HepG2 (cell line): Measurements from ENCODE around the gene MS4A18. TPM values are rescaled to one million over a fixed set of nuclear protein-coding genes. Genes with fewer than 3 reads are reported as not detected.

ENCODE experiments used
- ATAC-seq: fragments of 200-7000 bp; cut with Tn5 transposase; 3 replicates; pipeline ENCODE4 v1.9.1; 2020; ENCODE audit warnings: mild to moderate bottlenecking, moderate library complexity
- BruUV-seq: library from RNA; stranded (reverse); fragments of 400-500 nt; replicated peaks from 2 replicates; lab custom pipeline; 2021; lab: Mats Ljungman, UMichigan
- CTCF ChIA-PET: fragments of 300-600 bp; formaldehyde crosslinking; extraction: SDS; loops from one replicate; lab custom pipeline; 2021; ENCODE audit warnings: low total read pairs, inconsistent platforms, low intra/inter-chr PET ratio; lab: Yijun Ruan, JAX
- POLR2A ChIA-PET: fragments of 350-600 bp; sonication (Branson Sonifier 250); formaldehyde crosslinking; loops from one replicate; lab custom pipeline; 2020; ENCODE audit warnings: antibody characterized with exemption, inconsistent platforms; lab: Yijun Ruan, JAX
- DNase-seq: peaks from one replicate; pipeline ENCODE4 v3.0.0-alpha.2; 2015; ENCODE audit warnings: low spot score
- FAIRE-seq: peaks from 3 replicates; lab custom pipeline; 2011; peaks lifted over from hg19 to GRCh38; lab: Jason Lieb, UNC
- H2AFZ ChIP-seq: one replicate; pipeline ENCODE4 v1.6.1; 2011; ENCODE audit warnings: low read length, inconsistent platforms
- H3K27ac ChIP-seq: fragments of 300-600 bp; 3 replicates; pipeline ENCODE4 v1.8.0; 2011; ENCODE audit warnings: mixed run types, mild to moderate bottlenecking, mixed read lengths, low read length, inconsistent platforms; ENCODE audit not compliant: insufficient read depth; ENCODE audit errors: extremely low read length
- H3K27me3 ChIP-seq, 2 experiments: fragments of 200-600 bp in 1 of 2; 2 replicates in 1 of 2; 3 replicates in 1 of 2; pipeline versions ENCODE4 v1.6.0 to v1.8.0; 2011; ENCODE audit warnings: low read length in 2 of 2, mild to moderate bottlenecking in 2 of 2, moderate library complexity in 2 of 2, inconsistent platforms in 1 of 2; ENCODE audit not compliant: insufficient read depth in 2 of 2, control insufficient read depth in 1 of 2
- H3K36me3 ChIP-seq, 2 experiments: fragments of 200-600 bp in 1 of 2; replicated peaks in 1 of 2; 2 replicates in 1 of 2; 3 replicates in 1 of 2; pipeline versions ENCODE4 v1.5.1 to v1.8.0; 2011; ENCODE audit warnings: low read length in 2 of 2, inconsistent platforms in 1 of 2; ENCODE audit not compliant: insufficient read depth in 2 of 2, control insufficient read depth in 1 of 2
- H3K4me1 ChIP-seq: 2 replicates; pipeline ENCODE4 v1.5.1; 2012; ENCODE audit warnings: low read length, inconsistent platforms; ENCODE audit not compliant: insufficient read depth
- H3K4me2 ChIP-seq: 2 replicates; pipeline ENCODE4 v1.6.0; 2011; ENCODE audit warnings: low read depth, low read length, inconsistent platforms
- H3K4me3 ChIP-seq, 3 experiments: fragments of 200-600 bp in 1 of 3; sonication (generic), shearing (Covaris generic) in 1 of 3; replicated peaks in 1 of 3; 2 replicates each; pipeline ENCODE4 v1.5.1; 2011 to 2016; ENCODE audit warnings: low read length in 3 of 3, inconsistent platforms in 2 of 3, low read depth in 2 of 3, mild to moderate bottlenecking in 2 of 3, control low read depth in 1 of 3, mixed read lengths in 1 of 3; ENCODE audit not compliant: insufficient read depth in 1 of 3
- H3K79me2 ChIP-seq: one replicate; pipeline ENCODE4 v1.6.1; 2011; ENCODE audit warnings: low read length, inconsistent platforms; ENCODE audit not compliant: insufficient read depth
- H3K9ac ChIP-seq: 2 replicates; pipeline ENCODE4 v1.6.0; 2011; ENCODE audit warnings: mild to moderate bottlenecking, low read depth, low read length, inconsistent platforms; ENCODE audit not compliant: insufficient read depth
- H3K9me3 ChIP-seq: 2 replicates; pipeline ENCODE4 v1.5.1; 2012; ENCODE audit warnings: mild to moderate bottlenecking, low read length
- H4K20me1 ChIP-seq: 2 replicates; pipeline ENCODE4 v1.6.0; 2011; ENCODE audit warnings: inconsistent platforms, mild to moderate bottlenecking, low read length, moderate library complexity; ENCODE audit not compliant: insufficient read depth
- MAFF ChIP-seq: IDR thresholded peaks from 2 replicates; pipeline ENCODE4 v1.6.1; 2011; ENCODE audit warnings: low read depth, low read length, improper control_type of control experiment
- MAFK ChIP-seq, 2 experiments: IDR thresholded peaks in 1 of 2; conservative IDR thresholded peaks in 1 of 2; 2 replicates each; pipeline ENCODE4 v1.6.1; 2011; ENCODE audit warnings: improper control_type of control experiment in 2 of 2, low read length in 2 of 2
- ZNF407 ChIP-seq: sonication (generic); formaldehyde crosslinking; IDR thresholded peaks from one replicate; pipeline ENCODE4 v1.5.1; 2020; ENCODE audit warnings: mild to moderate bottlenecking, missing genetic modification reagents; ENCODE audit errors: not compliant biosample characterization
- WGBS: methylation state at CpG from one replicate; pipeline ENCODE4 v1.1.6; 2017; ENCODE audit warnings: low lambda C conversion rate; 5-methylcytosine and 5-hydroxymethylcytosine counted together
- in situ Hi-C: cut with HindIII; loops from 2 replicates; pipeline ENCODE4 v1.10.0; 2017; ENCODE audit warnings: low pct_unique_long_range_greater_than_20kb; ENCODE audit not compliant: extremely low pct_ligation_motif_present
- intact Hi-C: fragments of 100-400 bp; cut with micrococcal nuclease; formaldehyde crosslinking; loops from one replicate; pipeline ENCODE4 v1.10.0; 2022; ENCODE audit not compliant: unreplicated experiment
- polyA plus RNA-seq, 8 experiments: library from polyadenylated mRNA; depleted of rRNA in 3 of 8; stranded (reverse) in 7 of 8; unstranded in 1 of 8; fragments of >200 nt; fragmentation: Illumina TruSeq in 4 of 8; extraction: Trizol in 4 of 8; gene quantifications; 2 replicates each; pipeline versions ENCODE4 v1.2.1 to v1.2.3, GENCODE V29; 2011 to 2016; ENCODE audit warnings: low read depth in 4 of 8, missing spikeins in 1 of 8, mixed read lengths in 1 of 8; ENCODE audit not compliant: insufficient read depth in 1 of 8
- total RNA-seq, 5 experiments: library from RNA; depleted of rRNA; stranded (reverse); fragments of >200 nt; fragmentation: Illumina TruSeq; extraction: Trizol; gene quantifications; 2 replicates each; pipeline ENCODE4 v1.2.3, GENCODE V29; 2016; ENCODE audit warnings: low read depth in 1 of 5

MS4A18 gene
- total and polyA plus RNA-seq, 2 of the 13 experiments (the other 11 are each of a cell fraction or from before 2014, with no cell fraction given): not detected

- H3K4me2 ChIP-seq: no peak overlapping the region
- H4K20me1 ChIP-seq: no peaks in the 10 kb centered on the region
- WGBS: 24% methylated on average over 10 of the region's 10 CpGs
- no peaks in the 10 kb centered on the region for H3K4me1 ChIP-seq
- TF ChIP-seq ZNF407 (CRISPR knock-in tag): no peak
- peak; percentile 67 for TF ChIP-seq MAFF
- TF ChIP-seq MAFK (conservative IDR thresholded peaks at IDR 0.05 in 1 of 2, IDR thresholded peaks at IDR 0.05 in 1 of 2; ENCODE audit: low read length in 2 of 2): peak in 1 of 2 experiments; percentile 81; a peak in 3 of 4 replicates
- TF ChIP-seq, all 625 proteins: peak for 2
- FAIRE-seq (no peak), DNase-seq (no peak), ATAC-seq (no peak)
- H3K9me3 ChIP-seq: no peaks in the 10 kb centered on the region
- H3K27me3 ChIP-seq: peaks cover 0 to 23% of the 10 kb centered on the region in 2 experiments; a peak in 2 of 5 replicates
- no TSS peak for BruUV-seq
- H3K9ac ChIP-seq: no peak overlapping the region
- in situ Hi-C loops (no loop called here), intact Hi-C loops (no loop called here)
- no peak overlapping the region for H3K27ac ChIP-seq
- H3K4me3 ChIP-seq: no peak overlapping the region
- H2AFZ ChIP-seq: no peak overlapping the region
- no peaks in the 10 kb centered on the region for H3K79me2 ChIP-seq
- ChIA-PET POLR2A (no interaction called here), CTCF (no interaction called here)
- no peaks in the 10 kb centered on the region for H3K36me3 ChIP-seq
These were observed 42.0 kb downstream of the MS4A18 start for GRCh38 chr11:60766547-60766946.
